ENCODE measurements around the gene SURF1.

The SURF1 gene

DNA sequence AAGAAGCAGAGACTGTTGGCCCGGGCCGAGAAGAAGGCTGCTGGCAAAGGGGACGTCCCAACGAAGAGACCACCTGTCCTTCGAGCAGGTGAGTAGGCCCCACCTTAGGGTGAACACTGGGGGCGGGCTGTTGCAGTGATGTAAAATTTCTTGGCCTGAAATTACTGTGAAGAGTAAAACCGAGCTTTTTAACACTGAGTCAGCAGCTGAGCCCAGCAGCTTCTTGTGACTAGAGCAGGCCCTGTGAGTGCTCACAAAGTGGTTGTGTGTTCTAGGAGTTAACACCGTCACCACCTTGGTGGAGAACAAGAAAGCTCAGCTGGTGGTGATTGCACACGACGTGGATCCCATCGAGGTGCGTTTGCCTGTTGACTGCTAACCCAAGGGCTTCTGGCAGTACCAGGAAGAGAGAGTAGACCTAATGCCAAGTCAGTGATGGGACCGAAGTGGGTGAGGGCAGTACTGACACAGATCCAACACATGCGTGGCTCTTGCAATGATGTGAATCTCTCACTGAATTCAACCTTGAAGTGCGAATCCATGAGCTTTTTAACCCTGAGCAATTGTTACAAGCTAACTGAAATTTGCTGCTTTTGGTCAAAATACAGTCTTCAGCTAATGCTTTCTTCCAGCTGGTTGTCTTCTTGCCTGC lies 6.2 kb downstream of the SURF1 start:
- Mint-ChIP-seq H3K27me3 (no peaks in the 10 kb centered on the region), H3K4me1 (peaks cover 51% of the 10 kb centered on the region), H3K9me3 (no peaks in the 10 kb centered on the region), H3K4me3 (peak overlapping the region; percentile 37), H3K27ac (peak overlapping the region; percentile 67), H3K36me3 (peaks cover 59% of the 10 kb centered on the region)
- DNase-seq: no peak
- CTCF ChIA-PET: interaction anchor here (0.7 to 2.8 kb wide), 6 partner anchors 8 to 163 kb away, joined by 3 to 13 read pairs (median 6); no protein-coding TSS in a partner anchor

DNA sequence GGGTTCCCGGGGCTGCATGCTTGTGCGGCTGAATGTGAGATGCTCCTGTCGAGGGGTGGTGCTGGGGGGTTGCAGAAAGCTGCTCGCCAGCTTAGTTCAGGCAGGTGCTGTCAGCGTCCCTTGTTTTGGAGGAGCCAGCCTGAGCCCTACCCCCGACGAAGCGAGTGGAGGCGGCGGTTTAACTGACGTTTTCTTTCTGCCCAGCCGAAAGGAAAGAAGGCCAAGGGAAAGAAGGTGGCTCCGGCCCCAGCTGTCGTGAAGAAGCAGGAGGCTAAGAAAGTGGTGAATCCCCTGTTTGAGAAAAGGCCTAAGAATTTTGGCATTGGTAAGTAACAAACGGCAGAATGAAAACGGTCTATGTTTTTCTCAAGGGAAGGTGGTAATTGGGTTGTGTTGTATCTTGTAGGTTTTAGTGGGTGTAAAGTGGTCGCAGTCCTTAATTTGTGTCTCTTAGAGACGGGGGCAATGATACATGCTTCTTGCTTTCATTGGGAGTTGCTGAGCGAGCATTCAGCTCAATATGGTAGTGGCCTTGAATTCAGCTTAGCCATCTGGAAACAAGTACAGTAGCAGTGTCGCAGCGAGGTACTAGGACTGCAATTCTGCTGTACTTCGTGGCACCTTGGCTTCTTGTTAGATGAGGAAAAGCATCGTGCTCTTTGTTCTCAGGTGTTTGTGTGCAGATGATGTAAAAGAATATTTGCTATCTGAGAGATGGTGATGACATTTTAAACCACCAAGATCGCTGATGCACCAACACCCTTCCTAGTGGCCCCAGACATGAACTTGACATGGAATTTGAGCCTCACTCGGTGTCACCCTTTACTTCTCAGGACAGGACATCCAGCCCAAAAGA lies 7.3 kb downstream of the SURF1 start:
- no peak for DNase-seq
- Mint-ChIP-seq H3K27ac (peak overlapping the region; percentile 96), H3K9me3 (no peaks in the 10 kb centered on the region), H3K36me3 (peaks cover 63% of the 10 kb centered on the region), H3K4me1 (peaks cover 44% of the 10 kb centered on the region), H3K27me3 (no peaks in the 10 kb centered on the region), H3K4me3 (peak overlapping the region; percentile 100)
- CTCF ChIA-PET: interaction anchor here (1.0 to 2.0 kb wide), 3 partner anchors 9 to 55 kb away, joined by 3 to 6 read pairs (median 6); no protein-coding TSS in a partner anchor

GRCh38 chr9:133347985-133348717 lies 8.1 kb downstream of the SURF1 start, which contains the start of the genes MED22 and RPL7A:
Gene MED22, minus strand, starts transcription at chr9:133348131. Its CDS starts 1,469 bp downstream, at chr9:133346662.
Gene RPL7A, plus strand, starts transcription at chr9:133348218. Its CDS starts 26 bp downstream, at chr9:133348244.
- Mint-ChIP-seq H3K4me3 (peak within 1 kb of the TSS; percentile 100), H3K27ac (peak within 1 kb of the TSS; percentile 96), H3K9me3 (no peaks in the 10 kb centered on the region), H3K36me3 (peaks cover 60% of the 10 kb centered on the region), H3K4me1 (peaks cover 44% of the 10 kb centered on the region), H3K27me3 (no peaks in the 10 kb centered on the region)
- DNase-seq: peak; percentile 96
- CTCF ChIA-PET: interaction anchor here (0.6 to 1.9 kb wide), 3 partner anchors 8 to 23 kb away, joined by 3 to 6 read pairs (median 3); no protein-coding TSS in a partner anchor

- peak; percentile 63 for DNase-seq
- Mint-ChIP-seq H3K4me1 (peaks cover 44% of the 10 kb centered on the region), H3K36me3 (peaks cover 59% of the 10 kb centered on the region)
These were observed 8.7 kb downstream of the SURF1 start for GRCh38 chr9:133347515-133347984.

GRCh38 chr9:133346021-133346785 lies 10.1 kb downstream of the SURF1 start:
- Mint-ChIP-seq H3K9me3 (no peaks in the 10 kb centered on the region), H3K27me3 (no peaks in the 10 kb centered on the region), H3K4me3 (peak overlapping the region; percentile 100), H3K36me3 (peaks cover 53% of the 10 kb centered on the region), H3K4me1 (peaks cover 43% of the 10 kb centered on the region), H3K27ac (peak overlapping the region; percentile 79)
- CTCF ChIA-PET: no interaction called here
- DNase-seq: no peak

More at GRCh38 chr9:133347515-133347984, 8.7 kb downstream of the SURF1 start:
- Mint-ChIP-seq H3K27me3 (no peaks in the 10 kb centered on the region), H3K27ac (peak overlapping the region; percentile 96), H3K4me3 (peak overlapping the region; percentile 100), H3K9me3 (no peaks in the 10 kb centered on the region)
- CTCF ChIA-PET: interaction anchor here (1.0 to 1.9 kb wide), 2 partner anchors 7 to 24 kb away, joined by 3 to 6 read pairs; no protein-coding TSS in a partner anchor

GRCh38 chr9:133345596-133345995 lies 10.7 kb downstream of the SURF1 start:
- Mint-ChIP-seq H3K27me3 (no peaks in the 10 kb centered on the region), H3K36me3 (peaks cover 57% of the 10 kb centered on the region), H3K4me1 (peaks cover 49% of the 10 kb centered on the region), H3K9me3 (no peaks in the 10 kb centered on the region), H3K4me3 (peak overlapping the region; percentile 47), H3K27ac (no peak overlapping the region)
- no peak for DNase-seq
- CTCF ChIA-PET: no interaction called here

DNA sequence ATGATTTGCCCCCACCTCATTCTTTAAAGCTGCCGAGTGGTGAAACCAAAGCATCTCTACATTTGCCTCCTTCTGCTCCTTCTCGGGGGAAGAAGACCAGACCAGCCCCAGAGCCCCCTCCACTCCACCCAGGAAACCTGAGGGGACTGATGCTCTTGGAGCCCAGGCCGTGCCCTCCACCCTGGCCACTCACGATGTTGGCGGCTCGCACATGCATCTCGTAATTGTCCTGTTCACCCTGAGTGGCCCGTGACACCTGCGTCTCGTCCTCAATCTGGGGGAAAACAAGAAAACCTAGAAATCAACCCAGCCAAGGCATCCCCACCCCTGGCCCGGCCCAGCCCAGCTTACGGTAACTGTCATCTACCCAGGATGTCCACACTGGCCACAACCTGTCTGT lies 11.3 kb downstream of the SURF1 start:
- H3K4me3 Mint-ChIP-seq: no peak overlapping the region
- no peaks in the 10 kb centered on the region for H3K27me3 Mint-ChIP-seq
- H3K4me1 Mint-ChIP-seq: peaks cover 51% of the 10 kb centered on the region
- no peaks in the 10 kb centered on the region for H3K9me3 Mint-ChIP-seq
- H3K27ac Mint-ChIP-seq: no peak overlapping the region
- no peak for DNase-seq
- CTCF ChIA-PET: no interaction called here
- peaks cover 57% of the 10 kb centered on the region for H3K36me3 Mint-ChIP-seq

GRCh38 chr9:133344071-133344470 lies 12.2 kb downstream of the SURF1 start:
- Mint-ChIP-seq H3K27ac (no peak overlapping the region), H3K36me3 (peaks cover 56% of the 10 kb centered on the region), H3K9me3 (no peaks in the 10 kb centered on the region), H3K27me3 (no peaks in the 10 kb centered on the region), H3K4me3 (no peak overlapping the region), H3K4me1 (peaks cover 51% of the 10 kb centered on the region)
- no peak for DNase-seq
- CTCF ChIA-PET: interaction anchor here (0.8 to 2.2 kb wide), 2 partner anchors 11 to 27 kb away, joined by 3 to 5 read pairs; no protein-coding TSS in a partner anchor

GRCh38 chr9:133342570-133342969 lies 13.7 kb downstream of the SURF1 start:
- Mint-ChIP-seq H3K4me1 (peaks cover 49% of the 10 kb centered on the region), H3K36me3 (peaks cover 53% of the 10 kb centered on the region), H3K27ac (no peak overlapping the region), H3K4me3 (no peak overlapping the region), H3K27me3 (no peaks in the 10 kb centered on the region), H3K9me3 (no peaks in the 10 kb centered on the region)
- CTCF ChIA-PET: interaction anchor here (1.5 to 2.2 kb wide), 3 partner anchors 8 to 29 kb away, joined by 5 to 10 read pairs (median 5); no protein-coding TSS in a partner anchor
- no peak for DNase-seq

DNA sequence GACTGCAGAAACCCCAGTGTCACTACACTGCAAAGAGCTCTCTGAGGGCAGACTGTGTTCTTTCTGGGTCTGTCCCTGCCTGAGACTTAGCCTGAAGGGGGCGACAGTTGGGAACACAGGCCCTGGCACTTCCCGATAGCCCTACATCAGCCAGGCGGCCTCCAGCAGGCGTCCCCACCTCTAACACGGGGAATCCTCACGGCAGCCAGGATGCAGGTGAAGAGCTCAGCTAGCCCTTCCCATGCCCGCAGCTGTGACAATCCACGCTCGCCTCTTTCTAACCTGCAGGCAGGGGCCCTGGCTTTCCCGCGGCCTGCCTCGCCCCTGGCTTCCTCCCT lies 14.2 kb downstream of the SURF1 start:
- H3K27me3 Mint-ChIP-seq: no peaks in the 10 kb centered on the region
- no peaks in the 10 kb centered on the region for H3K9me3 Mint-ChIP-seq
- H3K4me3 Mint-ChIP-seq: no peak overlapping the region
- H3K4me1 Mint-ChIP-seq: peaks cover 47% of the 10 kb centered on the region
- peaks cover 53% of the 10 kb centered on the region for H3K36me3 Mint-ChIP-seq
- H3K27ac Mint-ChIP-seq: peak overlapping the region; percentile 55
- no peak for DNase-seq
- CTCF ChIA-PET: interaction anchor here (0.7 to 2.2 kb wide), 6 partner anchors 9 to 144 kb away, joined by 3 to 10 read pairs (median 4); partner anchors contain the start of gene SURF1

- H3K9me3 Mint-ChIP-seq: no peaks in the 10 kb centered on the region
- H3K27me3 Mint-ChIP-seq: no peaks in the 10 kb centered on the region
- no peak for DNase-seq
- peaks cover 47% of the 10 kb centered on the region for H3K4me1 Mint-ChIP-seq
- H3K27ac Mint-ChIP-seq: peak overlapping the region; percentile 60
- no peak overlapping the region for H3K4me3 Mint-ChIP-seq
- CTCF ChIA-PET: interaction anchor here (0.7 to 2.0 kb wide), 6 partner anchors 9 to 145 kb away, joined by 3 to 10 read pairs (median 4); partner anchors contain the start of gene SURF1
- H3K36me3 Mint-ChIP-seq: peaks cover 49% of the 10 kb centered on the region
These were observed 14.8 kb downstream of the SURF1 start for GRCh38 chr9:133341369-133342068.

GRCh38 chr9:133340916-133341315 lies 15.4 kb downstream of the SURF1 start:
- no peak for DNase-seq
- Mint-ChIP-seq H3K4me1 (peaks cover 47% of the 10 kb centered on the region), H3K36me3 (peaks cover 45% of the 10 kb centered on the region), H3K27me3 (no peaks in the 10 kb centered on the region), H3K27ac (peak overlapping the region; percentile 67), H3K4me3 (no peak overlapping the region), H3K9me3 (no peaks in the 10 kb centered on the region)
- CTCF ChIA-PET: interaction anchor here (1.5 to 1.8 kb wide), 2 partner anchors 11 to 15 kb away, joined by 4 to 6 read pairs; partner anchors contain the start of gene SURF1
